GM04503 (cell line): ENCODE measurements around the gene EPHA4.

Source experiments
- DNase-seq: peaks from one replicate; pipeline ENCODE4 v3.0.0-alpha.2; 2012; ENCODE audit warnings: low read depth

EPHA4 gene

DNA sequence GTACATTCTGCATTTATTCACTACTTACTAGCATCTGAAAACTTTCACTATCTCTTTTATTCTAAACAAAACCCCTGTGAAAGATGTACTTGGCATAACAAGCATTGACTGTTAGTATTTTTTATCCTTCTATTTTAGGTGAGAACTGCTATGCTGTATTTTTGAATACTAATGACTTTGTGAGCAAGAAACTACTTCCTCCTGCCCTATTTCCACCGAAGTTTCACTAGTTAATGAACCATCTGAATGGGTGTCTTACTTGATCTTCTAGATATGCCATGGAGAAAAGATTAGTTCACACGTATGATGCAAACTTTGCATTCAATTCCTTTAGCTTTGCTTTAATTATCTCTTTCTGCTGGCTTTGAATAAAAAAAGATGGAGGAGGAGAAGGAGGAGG, 68.1 kb downstream of the EPHA4 start:
- no peak for DNase-seq

- DNase-seq = peak; percentile 67
Observed at GRCh38 chr2:221502270-221503010, 69.7 kb downstream of the EPHA4 start.

- no peak for DNase-seq
Observed at GRCh38 chr2:221501883-221502269, 70.2 kb downstream of the EPHA4 start.

DNA sequence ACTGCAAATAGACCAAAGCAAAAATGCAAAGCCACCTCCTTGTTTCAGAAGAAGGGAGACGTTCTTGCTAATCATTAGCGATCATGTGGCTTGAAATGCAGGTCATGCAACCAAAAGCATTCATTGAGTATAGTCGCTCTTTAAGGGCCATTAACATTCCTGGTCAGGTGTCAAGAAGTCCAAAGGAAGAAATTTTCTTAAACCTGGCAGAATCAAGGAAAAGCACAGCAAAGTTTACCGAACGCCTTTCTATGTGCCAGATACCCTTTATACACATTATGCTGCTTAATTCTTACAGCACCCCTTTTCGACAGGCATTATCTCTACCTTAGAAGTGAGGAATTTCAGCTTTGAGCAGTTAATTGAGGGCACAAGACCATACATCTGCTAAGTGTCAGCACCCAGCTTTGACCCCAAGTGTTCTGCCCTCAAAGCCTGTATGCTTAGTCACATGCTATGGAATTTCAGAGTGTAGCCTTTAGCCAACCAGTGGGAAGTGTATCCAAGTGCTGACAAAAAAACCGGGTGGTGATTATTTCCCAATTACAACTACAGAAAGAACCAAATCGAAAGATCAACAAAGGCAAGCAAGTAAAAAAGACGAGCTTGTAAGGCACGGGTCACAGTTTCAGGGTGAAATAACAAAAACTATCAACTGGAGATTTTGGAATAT, 70.8 kb downstream of the EPHA4 start:
- DNase-seq = peak; percentile 54

- no peak for DNase-seq
Observed at GRCh38 chr2:221500501-221501209, 71.4 kb downstream of the EPHA4 start.

- DNase-seq = no peak
Observed at GRCh38 chr2:221495731-221496130, 76.4 kb downstream of the EPHA4 start.

GRCh38 chr2:221494556-221494955, 77.5 kb downstream of the EPHA4 start:
- DNase-seq = no peak

GRCh38 chr2:221493391-221493790, 78.7 kb downstream of the EPHA4 start:
- DNase-seq = no peak

GRCh38 chr2:221492636-221493035, 79.5 kb downstream of the EPHA4 start:
- DNase-seq = no peak

- DNase-seq = no peak
Observed at GRCh38 chr2:221490506-221491060, 81.5 kb downstream of the EPHA4 start.

DNA sequence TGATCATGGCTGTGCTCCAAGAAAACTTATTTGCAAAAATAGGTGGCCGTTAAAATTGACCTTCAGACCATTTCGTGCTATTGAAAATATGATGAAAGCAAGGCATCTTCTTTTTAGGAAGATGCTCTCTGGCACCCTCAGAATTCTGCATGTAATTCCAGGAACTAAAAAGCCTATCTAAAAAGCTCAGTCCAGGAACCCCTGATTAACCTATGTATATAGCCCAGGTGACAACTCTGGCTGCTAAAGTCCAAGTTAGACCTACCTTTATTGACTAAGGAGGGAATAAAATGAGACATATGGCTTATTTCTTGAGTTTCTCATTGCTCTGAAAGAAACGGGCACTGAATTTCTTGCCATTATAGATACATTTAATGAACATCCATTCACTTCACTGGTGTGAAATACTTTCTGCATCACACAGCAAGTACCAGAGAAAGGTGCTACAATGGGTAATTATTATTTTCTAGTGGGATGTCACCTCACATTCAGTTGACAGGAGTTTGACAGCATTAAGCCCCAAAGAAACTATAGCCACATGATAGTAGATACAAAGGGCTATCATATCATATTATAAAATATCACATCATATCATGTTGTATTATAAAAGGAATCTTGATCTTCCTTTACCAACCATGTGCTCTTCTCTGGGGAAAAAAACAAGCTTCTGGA, 83.8 kb downstream of the EPHA4 start:
- no peak for DNase-seq

DNA sequence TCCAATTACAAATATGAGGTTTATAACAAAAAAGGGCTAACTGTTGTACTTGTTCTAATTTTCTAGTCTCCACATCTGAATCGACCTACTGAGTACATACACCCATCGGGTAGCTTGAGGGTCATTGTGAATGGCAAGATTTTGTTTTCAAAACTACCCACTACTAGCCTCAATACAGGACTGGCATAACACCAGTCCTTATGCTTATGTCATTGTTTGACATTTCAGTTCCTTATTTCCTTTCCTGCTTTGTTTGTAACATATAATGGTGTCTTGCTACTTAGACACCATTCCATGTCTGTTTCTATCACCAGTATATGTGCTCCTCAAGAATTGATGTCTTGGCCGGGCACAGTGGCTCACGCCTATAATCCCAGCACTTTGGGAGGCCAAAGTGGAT, 86.0 kb downstream of the EPHA4 start:
- no peak for DNase-seq

- no peak for DNase-seq
Observed at GRCh38 chr2:221485503-221485870, 86.6 kb downstream of the EPHA4 start.

- DNase-seq = no peak
Observed at GRCh38 chr2:221484761-221485502, 87.2 kb downstream of the EPHA4 start.

DNA sequence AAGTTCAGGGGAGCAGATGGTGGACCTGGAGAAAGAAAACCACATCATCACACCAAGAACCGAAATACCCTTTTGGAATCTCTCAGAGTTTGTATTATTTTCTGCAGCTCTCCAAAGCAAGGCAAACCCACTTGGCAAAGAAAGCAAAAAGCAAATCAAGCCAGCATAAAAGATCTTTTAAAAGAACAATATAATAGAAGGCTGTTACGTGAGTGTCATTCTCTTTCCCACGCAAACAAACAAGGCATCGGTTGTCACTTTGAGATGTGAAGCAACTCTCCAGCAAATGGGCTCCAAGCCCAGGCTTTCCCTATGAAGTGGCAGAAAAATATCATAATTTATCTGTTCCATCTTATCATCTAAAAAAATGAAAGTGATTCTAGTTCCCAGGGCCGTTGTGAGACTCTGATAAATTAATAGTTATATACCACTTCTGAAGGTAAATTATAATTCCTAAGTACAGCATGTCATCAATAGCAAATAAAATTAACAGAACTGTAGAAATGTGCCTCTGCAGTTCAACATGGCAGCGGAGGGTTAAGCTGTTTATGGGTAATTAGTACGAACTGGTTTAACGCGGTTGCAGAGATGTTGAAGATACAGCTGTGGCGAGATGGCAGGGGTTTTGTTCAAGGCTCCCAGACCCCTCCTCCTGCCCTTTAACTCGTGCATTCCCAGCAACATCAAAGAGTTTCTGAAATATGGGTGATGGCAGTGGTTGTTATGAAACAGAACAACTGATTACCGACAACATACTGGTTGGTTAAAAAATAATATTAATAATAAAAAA, 89.2 kb downstream of the EPHA4 start:
- DNase-seq = no peak

GRCh38 chr2:221480821-221481220, 91.3 kb downstream of the EPHA4 start:
- DNase-seq = no peak

GRCh38 chr2:221480163-221480562, 91.9 kb downstream of the EPHA4 start:
- no peak for DNase-seq

GRCh38 chr2:221478485-221478863, 93.6 kb downstream of the EPHA4 start:
- no peak for DNase-seq

GRCh38 chr2:221477714-221478484, 94.2 kb downstream of the EPHA4 start:
- no peak for DNase-seq

DNA sequence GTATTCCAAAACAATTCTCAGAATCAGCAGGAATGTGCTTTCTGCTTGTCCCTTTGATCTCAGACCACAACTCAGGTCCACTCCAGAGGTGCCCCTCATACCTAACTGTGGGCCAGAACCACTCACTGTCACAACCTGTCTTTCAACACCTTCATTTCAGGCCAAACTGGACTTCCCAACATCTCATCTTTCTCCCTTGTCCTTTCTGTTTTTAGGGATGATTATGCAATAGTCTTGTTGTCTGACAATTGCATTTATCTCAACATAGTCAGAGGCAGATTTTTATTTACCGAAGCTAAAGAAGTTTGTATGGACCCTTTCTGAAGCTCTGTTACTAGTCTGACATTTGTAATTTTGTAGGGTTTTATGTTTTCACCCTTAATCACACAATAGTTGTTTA, 95.9 kb downstream of the EPHA4 start:
- DNase-seq = no peak
